GM20431 (cell line): ENCODE results near the gene BCL11A.

Experiments
- in situ Hi-C: fragments of 300-500 bp; cut with MseI, MboI; formaldehyde crosslinking; loops from one replicate; pipeline ENCODE4 v1.15.0; 2020; ENCODE audit warnings: low sequenced_read_pairs; ENCODE audit not compliant: unreplicated experiment

BCL11A gene

GRCh38 chr2:60548311-60548710, 5.1 kb downstream of the BCL11A start:
- in situ Hi-C loops: no loop called here

- in situ Hi-C loops: no loop called here
These were observed 5.6 kb downstream of the BCL11A start for GRCh38 chr2:60547841-60548240.

- in situ Hi-C loops: no loop called here
These were observed 6.6 kb downstream of the BCL11A start for GRCh38 chr2:60546756-60547420.

DNA sequence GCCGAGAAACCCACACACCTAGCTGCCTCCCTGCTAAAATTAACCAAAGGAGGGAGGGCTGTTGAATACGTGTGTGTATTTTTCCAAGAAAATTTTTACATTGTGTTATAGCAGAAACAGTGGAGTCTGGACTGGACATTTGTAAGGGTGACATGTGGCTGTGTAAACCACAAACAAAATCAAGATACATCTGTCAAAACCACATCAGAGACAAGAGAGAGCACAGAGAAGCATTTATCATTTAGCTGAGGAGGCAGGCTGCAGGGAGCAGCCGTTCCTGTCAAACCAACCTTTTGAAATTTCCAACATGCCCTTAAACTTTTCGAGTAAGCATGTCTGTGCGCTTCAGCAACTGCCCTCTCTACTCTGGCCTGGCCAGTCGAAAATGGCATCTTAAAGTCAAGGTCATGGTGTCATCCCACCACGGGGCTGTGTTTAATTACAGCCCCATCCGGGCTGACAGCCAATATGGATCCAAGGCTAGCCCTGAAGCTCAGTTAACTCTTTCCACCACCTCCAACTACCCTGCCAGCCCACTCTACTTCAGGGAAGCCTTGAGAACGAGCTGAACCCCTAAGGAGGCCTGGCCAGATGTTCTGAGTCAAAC, 8.4 kb downstream of the BCL11A start:
- in situ Hi-C loops: no loop called here

DNA sequence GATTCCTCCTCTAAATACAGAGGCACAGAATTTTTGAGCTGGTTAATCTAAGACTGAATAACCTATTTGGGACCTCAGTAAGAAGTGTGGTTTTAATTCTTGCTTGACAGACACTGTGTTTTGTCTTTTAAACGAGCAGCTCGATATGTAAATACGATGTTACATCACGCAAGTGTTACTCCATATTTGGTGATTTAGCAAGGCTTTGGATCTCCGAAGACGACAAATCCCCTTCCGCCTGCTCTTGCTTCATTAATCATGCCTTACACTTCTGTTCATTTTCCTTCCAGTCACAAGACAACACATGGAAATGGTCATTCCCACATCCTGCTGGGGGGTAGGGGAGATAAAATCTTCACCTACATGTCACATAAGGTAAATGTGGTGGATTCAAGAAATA, 9.4 kb downstream of the BCL11A start:
- in situ Hi-C loops: no loop called here

DNA sequence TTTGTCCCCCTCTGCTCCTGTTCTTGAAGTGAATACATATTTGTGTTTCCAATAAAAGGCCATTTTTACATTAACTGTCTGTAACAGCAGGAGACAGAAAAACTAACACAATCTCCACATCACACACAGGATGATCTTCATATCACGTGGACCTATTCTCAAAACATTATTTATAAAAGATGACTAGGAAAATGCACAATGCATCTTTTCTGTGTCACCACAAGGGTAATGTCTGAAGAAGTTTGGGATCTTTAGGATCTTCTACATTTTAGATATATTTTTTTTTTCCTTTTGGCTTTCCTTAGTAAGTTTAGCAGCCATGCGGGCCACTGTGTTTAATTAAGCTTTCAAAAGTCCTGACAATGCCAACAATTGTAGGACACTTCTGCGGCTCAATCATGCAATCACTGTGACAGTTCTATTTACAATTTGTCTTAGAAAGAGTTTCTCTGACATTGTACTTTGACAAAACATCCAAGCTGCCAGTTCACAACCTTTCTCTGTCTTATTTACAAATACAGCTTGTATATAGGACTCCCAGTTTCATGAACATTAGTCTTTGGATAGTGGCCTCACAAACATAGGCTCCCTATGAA, 12.3 kb downstream of the BCL11A start:
- in situ Hi-C loops: no loop called here

- in situ Hi-C loops: no loop called here
These were observed 13.4 kb downstream of the BCL11A start for GRCh38 chr2:60540074-60540473.

DNA sequence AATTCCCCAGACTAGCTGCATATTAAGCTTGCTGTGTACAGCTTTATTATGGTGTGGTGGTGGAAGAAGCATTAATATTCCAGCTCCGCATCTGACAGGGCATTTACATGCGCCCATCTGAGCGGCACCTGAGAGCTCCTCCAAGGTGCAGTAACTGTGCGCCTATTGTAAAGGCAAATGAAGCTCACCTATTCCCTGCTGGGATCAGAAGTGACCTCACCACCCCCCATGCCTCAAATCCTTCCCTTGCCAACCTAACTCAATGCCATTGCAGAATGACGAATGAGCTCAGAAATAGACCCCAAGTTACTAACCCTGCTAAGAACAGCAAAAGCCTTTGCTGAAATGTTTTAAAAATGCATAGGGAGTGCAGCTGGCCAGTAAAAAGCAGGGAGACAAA, 14.3 kb downstream of the BCL11A start:
- in situ Hi-C loops: no loop called here

DNA sequence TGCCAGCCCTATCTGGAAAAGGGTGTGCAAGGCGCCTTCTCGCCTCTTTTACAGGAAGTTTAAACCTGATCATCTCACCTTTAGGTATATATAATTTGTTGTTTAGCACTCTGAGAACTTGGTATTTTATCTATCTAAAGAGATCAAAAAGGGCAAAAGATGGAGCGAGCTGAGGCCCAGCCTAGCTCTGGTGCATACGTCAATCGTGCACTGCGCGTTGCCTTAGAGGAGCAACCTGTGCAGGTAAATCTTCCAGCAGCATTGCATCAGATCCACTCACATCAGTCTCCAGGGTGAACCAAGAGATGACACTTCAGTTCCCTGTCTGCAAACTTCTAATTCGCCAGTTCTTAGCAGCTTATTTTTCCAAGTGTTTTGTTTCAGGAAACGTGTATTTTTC, 15.4 kb downstream of the BCL11A start:
- in situ Hi-C loops: no loop called here

GRCh38 chr2:60536746-60537145, 16.7 kb downstream of the BCL11A start:
- in situ Hi-C loops: no loop called here

DNA sequence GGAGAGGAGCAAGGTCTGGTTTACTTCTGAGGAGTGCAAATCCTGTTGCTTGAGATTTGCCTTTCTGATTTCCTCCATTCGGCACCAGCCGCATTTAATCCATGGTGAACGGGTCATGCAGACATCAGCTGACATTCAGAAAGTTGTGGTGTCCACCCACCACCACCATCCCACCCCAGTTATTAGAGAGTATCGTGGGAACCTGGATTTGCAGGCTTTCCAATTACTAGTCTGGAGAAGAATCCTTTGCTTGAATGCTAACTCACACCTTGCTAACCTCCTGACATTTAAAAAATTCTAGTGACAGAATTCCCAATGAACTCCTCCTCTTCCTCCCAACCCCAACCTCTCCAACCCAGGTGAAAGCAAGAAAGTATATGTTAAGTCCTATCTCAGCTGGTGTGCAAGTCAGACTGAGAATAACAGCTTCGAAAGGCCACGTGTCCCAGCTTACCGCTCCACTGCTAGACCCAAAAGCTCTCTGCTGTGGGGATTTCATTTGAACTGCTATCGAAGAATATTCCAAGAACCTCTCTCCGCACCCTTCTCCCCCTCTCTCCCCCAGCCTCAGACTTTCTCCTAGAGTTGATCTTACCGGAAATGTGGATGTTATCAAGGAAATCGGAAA, 17.7 kb downstream of the BCL11A start:
- in situ Hi-C loops: no loop called here

GRCh38 chr2:60534892-60535684, 18.4 kb downstream of the BCL11A start:
- in situ Hi-C loops: no loop called here

GRCh38 chr2:60534052-60534685, 19.3 kb downstream of the BCL11A start:
- in situ Hi-C loops: no loop called here

- in situ Hi-C loops: no loop called here
These were observed 20.1 kb downstream of the BCL11A start for GRCh38 chr2:60533101-60534051.

- in situ Hi-C loops: no loop called here
These were observed 21.0 kb downstream of the BCL11A start for GRCh38 chr2:60532421-60532820.

GRCh38 chr2:60531701-60532133, 21.7 kb downstream of the BCL11A start:
- in situ Hi-C loops: no loop called here

DNA sequence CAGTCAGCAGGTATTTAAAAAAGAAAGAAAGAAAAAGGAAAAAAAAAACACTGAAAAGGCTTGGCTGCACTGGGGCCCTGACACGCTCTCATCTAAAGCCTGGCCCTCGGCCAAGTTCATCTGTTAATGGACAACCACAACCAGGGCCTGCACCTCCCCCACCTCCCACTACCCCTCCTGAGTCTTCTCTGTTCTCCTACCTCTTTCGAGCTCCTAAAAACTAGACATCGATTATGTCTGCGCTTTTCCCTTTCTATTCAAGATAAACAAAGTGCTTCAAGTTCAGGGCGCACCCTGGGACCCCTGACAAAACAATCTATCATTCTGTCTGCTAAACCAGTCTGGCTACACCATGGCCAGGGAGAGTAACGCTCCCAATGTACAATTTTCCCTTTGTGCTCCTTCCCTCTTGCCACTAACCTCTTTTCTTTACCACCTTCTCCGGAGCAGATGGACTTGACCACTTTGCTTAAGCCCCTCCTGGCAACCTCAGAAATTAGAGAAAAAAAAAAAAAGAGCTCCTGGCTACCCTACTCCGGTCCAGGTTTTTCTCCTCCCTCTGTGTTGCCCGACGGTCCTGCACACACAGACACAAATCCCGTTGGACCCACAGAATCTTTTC, 22.7 kb downstream of the BCL11A start:
- in situ Hi-C loops: no loop called here

DNA sequence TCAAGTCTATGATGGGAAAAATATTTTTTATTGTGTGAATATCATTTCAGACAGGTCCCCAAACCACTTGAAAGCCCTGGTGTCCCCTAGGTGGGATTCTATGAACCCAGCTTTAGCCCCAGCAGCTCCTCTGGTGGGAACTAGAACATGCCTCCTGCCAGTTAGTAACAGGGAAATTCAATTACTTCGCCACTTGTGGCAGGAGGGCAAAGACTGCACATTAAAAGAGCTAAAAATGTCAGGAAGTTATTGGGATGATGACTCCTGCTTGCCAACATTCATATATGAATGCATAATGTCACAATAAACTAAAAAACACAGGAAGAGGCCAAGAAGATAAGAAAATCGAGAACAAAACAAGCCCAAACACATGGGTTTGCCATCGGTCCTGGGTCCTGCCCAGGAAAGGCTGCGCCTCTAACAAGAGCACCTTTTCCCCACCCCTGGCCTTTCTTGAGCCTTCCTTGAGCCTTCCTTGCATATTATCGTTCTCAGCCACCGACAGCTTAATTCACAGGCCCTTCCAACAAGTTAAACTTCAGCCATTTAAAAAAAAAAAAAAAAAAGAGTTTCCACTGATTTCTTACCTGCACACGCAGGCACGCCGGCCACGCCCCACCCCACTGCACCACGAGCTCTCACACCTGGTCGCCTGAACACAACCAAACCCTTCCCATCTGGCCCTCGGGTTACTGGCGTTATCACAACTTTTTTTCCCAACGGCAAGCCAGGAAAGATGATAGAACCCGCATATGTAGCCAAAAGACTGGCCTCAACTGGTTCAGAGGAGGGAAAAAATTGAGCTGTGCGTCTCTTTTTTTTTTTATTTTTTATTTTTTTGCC, 23.4 kb downstream of the BCL11A start:
- in situ Hi-C loops: no loop called here
